Transverse colon (tissue), 4 donors: Measurements from ENCODE around the gene SF3A2. TPM values are rescaled to one million over a fixed set of nuclear protein-coding genes. Genes with fewer than 3 reads are reported as not detected.

Source experiments
- DNase-seq: peaks from one replicate; pipeline ENCODE4 v3.0.0-alpha.2; 2019
- H3K27ac ChIP-seq, 4 donors: fragments of 200-600 bp; sonication (generic); 2 replicates each; pipeline ENCODE4 v1.5.1; 2016 to 2018; ENCODE audit warnings: inconsistent platforms in 4 of 4
- H3K27me3 ChIP-seq: fragments of 200-600 bp; sonication (generic); 2 replicates; pipeline ENCODE4 v1.5.1; 2017; ENCODE audit warnings: inconsistent platforms
- H3K36me3 ChIP-seq, 4 donors: fragments of 200-600 bp; sonication (generic); 2 replicates each; pipeline ENCODE4 v1.5.1; 2017 to 2019; ENCODE audit warnings: inconsistent platforms in 4 of 4
- H3K4me1 ChIP-seq, 4 donors: fragments of 200-600 bp; sonication (generic); 2 replicates each; pipeline ENCODE4 v1.5.1; 2017 to 2020; ENCODE audit warnings: inconsistent platforms in 4 of 4
- H3K4me3 ChIP-seq, 4 donors: fragments of 200-600 bp; sonication (generic); 1 replicate in 1 of 4; 2 replicates in 3 of 4; pipeline versions ENCODE4 v1.5.1 to v1.6.1; 2017 to 2019; ENCODE audit warnings: inconsistent platforms in 4 of 4
- H3K9me3 ChIP-seq, 2 donors: fragments of 200-600 bp; sonication (generic); 2 replicates each; pipeline ENCODE4 v1.5.1; 2017 to 2019; ENCODE audit warnings: inconsistent platforms in 2 of 2
- EP300 ChIP-seq: sonication (generic); formaldehyde crosslinking; IDR thresholded peaks from one replicate; pipeline ENCODE4 v1.6.1; 2017; ENCODE audit warnings: antibody characterized with exemption, low read depth
- POLR2A ChIP-seq: fragments of 450-650 bp; IDR thresholded peaks from one replicate; pipeline ENCODE4 v1.6.1; 2016; ENCODE audit warnings: antibody characterized with exemption, mild to moderate bottlenecking, moderate library complexity
- POLR2AphosphoS5 ChIP-seq, 3 donors: sonication (generic); formaldehyde crosslinking; IDR thresholded peaks; one replicate each; pipeline ENCODE4 v1.6.1; 2016; ENCODE audit warnings: antibody characterized with exemption in 3 of 3
- WGBS, 2 donors: methylation state at CpG; one replicate each; pipeline ENCODE4 v1.1.5; 2018; ENCODE audit warnings: low coverage in 1 of 2; 5-methylcytosine and 5-hydroxymethylcytosine counted together
- in situ Hi-C, 4 donors: fragments of 200-750 bp; cut with MboI; loops; one replicate each; pipeline versions ENCODE4 v1.15.0 to v1.15.1; 2017; ENCODE audit warnings: low sequenced_read_pairs in 3 of 4, low pct_ligation_motif_present in 1 of 4, low pct_unique_long_range_greater_than_20kb in 1 of 4
- intact Hi-C: fragments of 100-400 bp; cut with DNase I; formaldehyde crosslinking; loops from one replicate; pipeline ENCODE4 v1.15.1; 2023; ENCODE audit warnings: low total_unique reads
- total RNA-seq, 4 donors: library from RNA; depleted of rRNA; stranded (reverse); fragments of >200 nt; gene quantifications; one replicate each; pipeline ENCODE4 v1.1.0, GENCODE V29; 2016
- TF ChIP-seq, protein P1 (sequence below), 5 experiments: fragments of 200-600 bp in 3 of 5; fragments of 450-650 bp in 2 of 5; sonication (generic) in 3 of 5; IDR thresholded peaks; 1 replicate in 2 of 5; 2 replicates in 3 of 5; pipeline ENCODE4 v1.5.1; 2016 to 2017; ENCODE audit warnings: antibody characterized with exemption in 5 of 5, inconsistent platforms in 3 of 5, mild to moderate bottlenecking in 2 of 5, moderate library complexity in 1 of 5

SF3A2 gene
- total RNA-seq, 4 donors from 2014 or later, result 35.8 to 54.6 (median 41.6) TPM

DNA sequence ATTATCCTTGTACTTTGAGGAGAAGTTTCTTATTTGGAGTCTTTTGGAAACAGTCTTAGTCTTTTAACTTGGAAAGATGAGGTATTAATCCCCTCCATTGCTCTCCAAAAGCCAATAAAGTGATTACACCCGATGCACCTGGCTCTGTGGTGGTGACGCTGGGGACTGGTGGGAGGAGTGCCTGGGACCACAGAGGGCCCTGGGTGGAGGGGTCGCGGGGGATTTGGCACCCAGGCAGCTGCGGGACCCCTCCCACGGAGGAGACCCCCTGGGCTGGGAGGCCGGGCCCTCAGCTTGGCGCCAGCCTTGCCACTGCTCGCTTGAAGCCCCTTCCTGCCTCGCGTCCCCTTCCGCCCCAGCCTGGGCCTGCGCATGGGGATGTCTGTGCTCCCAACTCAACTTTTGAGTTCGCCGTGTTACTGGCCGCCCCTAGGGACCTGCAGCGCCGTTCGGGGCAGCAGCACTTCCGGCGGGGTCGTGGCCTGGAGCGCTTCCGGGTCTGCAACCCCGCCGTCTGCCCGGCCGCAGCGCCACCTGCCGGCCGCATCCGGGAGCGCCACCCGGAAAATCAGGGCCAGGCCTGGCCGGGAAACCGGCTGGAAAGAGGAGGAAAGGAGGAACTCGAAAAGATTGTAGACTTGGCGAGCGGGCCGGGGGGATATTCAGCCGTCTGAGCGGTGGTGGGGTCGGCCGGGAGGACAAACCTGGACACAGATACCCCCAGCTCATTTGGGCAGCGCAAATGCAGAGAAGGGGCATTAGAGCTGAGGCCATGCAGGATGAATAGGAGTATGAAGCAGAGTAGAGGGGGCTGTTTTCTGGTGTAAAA is 36.9 kb downstream of the SF3A2 start:
- Histone ChIP-seq H3K27me3 (no peaks in the 10 kb centered on the region), H3K4me3 (peak overlapping the region in 1 of 4 donors; percentile 92), H3K36me3 (peaks cover 0 to 12% (median 5%) of the 10 kb centered on the region in 4 donors), H3K4me1 (peaks cover 41 to 70% (median 55%) of the 10 kb centered on the region in 4 donors), H3K9me3 (no peaks in the 10 kb centered on the region), H3K27ac (peak overlapping the region; percentile 97 to 99 (median 99))
- in situ Hi-C loops, result loop anchor here in 1 of 4 donors (25.0 kb wide), 1 partner anchor 111 kb away; the partner anchor contains the start of genes AP3D1 and DOT1L
- intact Hi-C loops, result loop anchor here (1.0 to 5.0 kb wide), 3 partner anchors 33 to 111 kb away; partner anchors contain the start of genes DOT1L, PLEKHJ1 and SF3A2
- peak; percentile 85 for DNase-seq
- 8 to 17% methylated on average over 11 to 42 of the region's 45 CpGs for WGBS, 2 donors
- TF ChIP-seq EP300 (no peak), POLR2AphosphoS5 (IDR thresholded peaks at IDR 0.05) (peak in 2 of 3 donors; percentile 53 to 64)
- TF ChIP-seq, protein P1, sequence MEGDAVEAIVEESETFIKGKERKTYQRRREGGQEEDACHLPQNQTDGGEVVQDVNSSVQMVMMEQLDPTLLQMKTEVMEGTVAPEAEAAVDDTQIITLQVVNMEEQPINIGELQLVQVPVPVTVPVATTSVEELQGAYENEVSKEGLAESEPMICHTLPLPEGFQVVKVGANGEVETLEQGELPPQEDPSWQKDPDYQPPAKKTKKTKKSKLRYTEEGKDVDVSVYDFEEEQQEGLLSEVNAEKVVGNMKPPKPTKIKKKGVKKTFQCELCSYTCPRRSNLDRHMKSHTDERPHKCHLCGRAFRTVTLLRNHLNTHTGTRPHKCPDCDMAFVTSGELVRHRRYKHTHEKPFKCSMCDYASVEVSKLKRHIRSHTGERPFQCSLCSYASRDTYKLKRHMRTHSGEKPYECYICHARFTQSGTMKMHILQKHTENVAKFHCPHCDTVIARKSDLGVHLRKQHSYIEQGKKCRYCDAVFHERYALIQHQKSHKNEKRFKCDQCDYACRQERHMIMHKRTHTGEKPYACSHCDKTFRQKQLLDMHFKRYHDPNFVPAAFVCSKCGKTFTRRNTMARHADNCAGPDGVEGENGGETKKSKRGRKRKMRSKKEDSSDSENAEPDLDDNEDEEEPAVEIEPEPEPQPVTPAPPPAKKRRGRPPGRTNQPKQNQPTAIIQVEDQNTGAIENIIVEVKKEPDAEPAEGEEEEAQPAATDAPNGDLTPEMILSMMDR (IDR thresholded peaks at IDR 0.05), result peak; percentile 98 to 99 (median 99)

DNA sequence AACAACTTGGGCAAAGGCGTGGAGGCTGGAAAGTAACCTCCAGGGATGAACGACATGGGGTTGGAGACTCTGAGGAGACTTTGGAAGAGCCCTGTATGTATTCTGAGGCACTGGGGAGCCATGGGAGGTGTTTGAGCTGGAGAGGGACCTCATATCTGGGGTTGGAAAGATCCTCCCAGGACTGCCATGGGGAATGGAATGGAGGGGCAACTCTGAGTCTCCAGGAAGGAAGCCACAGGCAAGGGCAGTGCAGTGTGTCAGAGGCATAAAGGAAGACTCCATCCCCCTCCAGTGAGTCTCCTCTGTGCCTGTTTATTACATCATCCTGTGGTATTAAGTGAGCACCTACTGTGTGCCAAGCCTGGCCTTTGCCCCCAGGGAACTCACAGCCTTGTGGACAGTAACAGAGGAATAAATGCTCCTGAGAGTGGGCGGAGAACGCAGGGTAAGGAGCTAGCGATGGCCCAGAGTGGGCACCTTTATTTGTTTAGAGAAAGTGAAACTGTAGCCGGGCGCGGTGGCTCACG is 37.6 kb downstream of the SF3A2 start:
- WGBS, 2 donors, result 67 to 70% methylated on average over 2 to 9 of the region's 9 CpGs
- H3K4me1 ChIP-seq, result peaks cover 38 to 69% (median 55%) of the 10 kb centered on the region in 4 donors
- H3K27ac ChIP-seq, result peak overlapping the region; percentile 97 to 99 (median 99)
- no peak for TF ChIP-seq POLR2A
- no peak for TF ChIP-seq POLR2AphosphoS5 (IDR thresholded peaks at IDR 0.05)
- TF ChIP-seq EP300, result no peak
- TF ChIP-seq, protein P1 (IDR thresholded peaks at IDR 0.05), result no peak
- no peaks in the 10 kb centered on the region for H3K27me3 ChIP-seq
- DNase-seq, result no peak
- intact Hi-C loops (loop anchor here (5.0 kb wide), 1 partner anchor 112 kb away; the partner anchor contains the start of gene DOT1L), in situ Hi-C loops (loop anchor here in 1 of 4 donors (25.0 kb wide), 1 partner anchor 112 kb away; the partner anchor contains the start of genes AP3D1 and DOT1L)
- peak overlapping the region in 1 of 4 donors; percentile 92 for H3K4me3 ChIP-seq
- H3K9me3 ChIP-seq, result no peaks in the 10 kb centered on the region
- peaks cover 0 to 12% (median 5%) of the 10 kb centered on the region in 4 donors for H3K36me3 ChIP-seq

DNA sequence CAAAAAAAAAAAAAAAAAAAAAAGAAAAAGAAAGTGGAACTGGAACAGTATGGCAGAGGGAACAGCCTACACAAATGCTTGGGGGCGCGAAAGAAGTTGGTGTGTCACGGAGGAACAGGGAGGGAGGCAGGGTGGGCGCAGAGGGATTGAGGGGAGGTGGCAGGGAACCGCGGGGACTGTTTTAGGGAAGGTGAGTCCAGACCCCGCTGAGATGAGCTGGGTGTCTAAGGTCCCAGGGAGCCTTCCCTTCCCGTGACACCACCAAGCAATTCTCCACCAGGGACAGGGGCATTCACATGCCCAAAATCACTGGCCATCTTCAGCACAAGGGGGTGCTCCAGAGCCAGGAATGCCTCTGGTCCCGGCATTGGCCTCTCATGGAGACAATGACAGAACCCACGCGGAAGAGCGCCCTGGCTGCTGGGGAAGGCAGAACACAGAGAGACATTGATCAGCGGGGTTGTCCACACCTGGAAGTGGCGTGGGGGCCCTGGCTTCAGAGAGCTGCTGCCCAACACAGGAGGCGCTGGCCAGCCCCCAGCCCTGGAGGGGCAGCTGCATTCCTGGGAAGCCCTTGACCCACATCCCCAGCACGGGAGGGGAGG is 38.4 kb downstream of the SF3A2 start:
- intact Hi-C loops (loop anchor here (5.0 kb wide), 1 partner anchor 113 kb away; the partner anchor contains the start of gene DOT1L), in situ Hi-C loops (loop anchor here in 3 of 4 donors (25.0 kb wide), 2 partner anchors 112 to 113 kb away; partner anchors contain the start of genes AP3D1 (in 1 of the 3) and DOT1L (in 1 of the 3))
- peak overlapping the region; percentile 53 to 69 (median 62) for H3K27ac ChIP-seq
- peaks cover 38 to 69% (median 55%) of the 10 kb centered on the region in 4 donors for H3K4me1 ChIP-seq
- H3K36me3 ChIP-seq, result peaks cover 0 to 12% (median 5%) of the 10 kb centered on the region in 4 donors
- no peak overlapping the region for H3K4me3 ChIP-seq
- WGBS, 2 donors, result 51% methylated on average over 15 of the region's 16 CpGs; no CpG with 5 or more reads in 1 of the 2 donors
- H3K27me3 ChIP-seq, result no peaks in the 10 kb centered on the region
- no peaks in the 10 kb centered on the region for H3K9me3 ChIP-seq
- peak; percentile 80 for DNase-seq
- TF ChIP-seq POLR2AphosphoS5 (IDR thresholded peaks at IDR 0.05) (peak in 2 of 3 donors; percentile 11 to 27), POLR2A (no peak), EP300 (no peak)
- TF ChIP-seq, protein P1 (IDR thresholded peaks at IDR 0.05), result peak; percentile 51 to 79 (median 64)
